Measurements from ENCODE around the gene PSMD5. TPM values are rescaled to one million over a fixed set of nuclear protein-coding genes. Genes with fewer than 3 reads are reported as not detected.
"Not testable (repeated sequence)": the region's sequence is repeated elsewhere in the genome, so short reads cannot be mapped to it uniquely, and the experiment has no call there.

PSMD5 gene
- total and polyA plus RNA-seq, 8 donors, result 14.8 to 39.1 (median 21.2) TPM

DNA sequence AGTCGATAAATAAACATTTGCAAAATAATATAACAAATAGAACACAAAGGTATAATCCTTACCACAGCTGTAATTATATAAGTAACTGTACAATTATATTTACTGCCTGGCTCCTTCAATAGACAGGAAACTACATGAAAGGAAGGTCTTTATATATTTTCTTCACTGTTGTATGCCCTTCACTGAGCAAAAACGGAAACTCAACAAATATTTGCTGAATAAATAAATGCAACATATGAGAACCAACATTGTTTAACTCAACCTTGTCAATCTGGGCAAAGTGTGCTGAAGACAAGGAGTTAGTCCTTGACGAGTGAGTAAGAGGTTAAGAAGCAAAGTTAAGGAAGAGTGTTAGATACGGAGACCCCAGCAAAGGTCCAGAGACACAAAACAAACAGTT is 22.6 kb downstream of the PSMD5 start:
- no peaks in the 10 kb centered on the region for H3K9me3 ChIP-seq
- H3K27me3 ChIP-seq, result no peaks in the 10 kb centered on the region
- H3K4me1 ChIP-seq, result no peaks in the 10 kb centered on the region
- intact Hi-C loops (cut with DNase I; ENCODE audit: low total_unique reads), result no loop called here
- H3K4me3 ChIP-seq, result no peak overlapping the region
- H3K27ac ChIP-seq, result peak overlapping the region in 1 of 5 donors; percentile 17
- DNase-seq, result no peak
- no peak for TF ChIP-seq POLR2A (IDR thresholded peaks at IDR 0.05)
- TF ChIP-seq EP300 (IDR thresholded peaks at IDR 0.05), result no peak
- TF ChIP-seq, protein P1, sequence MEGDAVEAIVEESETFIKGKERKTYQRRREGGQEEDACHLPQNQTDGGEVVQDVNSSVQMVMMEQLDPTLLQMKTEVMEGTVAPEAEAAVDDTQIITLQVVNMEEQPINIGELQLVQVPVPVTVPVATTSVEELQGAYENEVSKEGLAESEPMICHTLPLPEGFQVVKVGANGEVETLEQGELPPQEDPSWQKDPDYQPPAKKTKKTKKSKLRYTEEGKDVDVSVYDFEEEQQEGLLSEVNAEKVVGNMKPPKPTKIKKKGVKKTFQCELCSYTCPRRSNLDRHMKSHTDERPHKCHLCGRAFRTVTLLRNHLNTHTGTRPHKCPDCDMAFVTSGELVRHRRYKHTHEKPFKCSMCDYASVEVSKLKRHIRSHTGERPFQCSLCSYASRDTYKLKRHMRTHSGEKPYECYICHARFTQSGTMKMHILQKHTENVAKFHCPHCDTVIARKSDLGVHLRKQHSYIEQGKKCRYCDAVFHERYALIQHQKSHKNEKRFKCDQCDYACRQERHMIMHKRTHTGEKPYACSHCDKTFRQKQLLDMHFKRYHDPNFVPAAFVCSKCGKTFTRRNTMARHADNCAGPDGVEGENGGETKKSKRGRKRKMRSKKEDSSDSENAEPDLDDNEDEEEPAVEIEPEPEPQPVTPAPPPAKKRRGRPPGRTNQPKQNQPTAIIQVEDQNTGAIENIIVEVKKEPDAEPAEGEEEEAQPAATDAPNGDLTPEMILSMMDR (IDR thresholded peaks at IDR 0.05), result no peak
- TF ChIP-seq POLR2AphosphoS5 (IDR thresholded peaks at IDR 0.05), result no peak
- peaks cover 42 to 100% (median 97%) of the 10 kb centered on the region in 4 donors for H3K36me3 ChIP-seq
- 53 to 67% (median 64%) methylated on average over 4 of the region's 4 CpGs for WGBS, 5 donors

DNA sequence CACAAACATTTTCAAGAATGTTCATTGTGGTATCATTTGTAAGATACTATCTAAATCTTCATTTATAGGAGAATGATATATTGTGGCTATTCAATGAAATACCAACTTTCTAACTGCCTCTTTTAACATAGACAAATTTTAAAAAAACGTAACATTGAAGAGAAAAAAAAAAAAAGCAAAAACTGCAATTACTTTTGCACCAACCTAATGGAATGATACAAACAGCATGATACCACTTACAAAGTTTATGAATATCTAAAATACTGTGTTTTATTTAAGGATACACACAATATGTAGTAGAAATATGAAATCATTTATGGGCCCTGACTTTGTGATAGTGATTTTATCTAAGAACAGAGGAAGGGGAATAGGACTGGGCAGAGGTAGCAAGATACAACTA is 24.1 kb downstream of the PSMD5 start:
- DNase-seq, result no peak
- Histone ChIP-seq H3K36me3 (peaks cover 36 to 90% (median 85%) of the 10 kb centered on the region in 4 donors), H3K9me3 (no peaks in the 10 kb centered on the region), H3K4me3 (no peak overlapping the region), H3K4me1 (no peaks in the 10 kb centered on the region), H3K27ac (no peak overlapping the region), H3K27me3 (no peaks in the 10 kb centered on the region)
- intact Hi-C loops (cut with DNase I; ENCODE audit: low total_unique reads), result no loop called here
- no peak for TF ChIP-seq EP300 (IDR thresholded peaks at IDR 0.05)
- no peak for TF ChIP-seq POLR2A (IDR thresholded peaks at IDR 0.05)
- TF ChIP-seq POLR2AphosphoS5 (IDR thresholded peaks at IDR 0.05), result no peak
- TF ChIP-seq, protein P1 (IDR thresholded peaks at IDR 0.05), result no peak
- 84 to 97% (median 88%) methylated on average over 1 of the region's 1 CpG for WGBS, 5 donors

DNA sequence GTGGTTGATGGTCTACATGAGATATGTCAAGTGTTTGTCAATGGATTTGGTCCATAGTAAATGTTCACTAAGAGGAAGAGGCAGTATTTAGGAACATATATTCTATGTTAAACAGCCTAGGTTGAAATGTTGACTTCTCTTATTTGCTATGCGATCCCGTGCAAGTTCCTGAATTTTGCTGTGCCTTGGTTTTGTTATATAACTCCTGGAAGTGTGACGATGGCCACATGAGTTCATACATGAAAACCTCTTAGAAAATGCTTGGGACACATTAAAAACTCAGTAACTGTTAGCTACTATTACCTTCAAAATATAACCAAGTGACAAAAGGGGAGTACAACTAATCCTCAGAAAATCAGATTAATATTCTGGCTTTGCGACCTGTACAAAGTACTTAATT is 27.6 kb downstream of the PSMD5 start:
- Histone ChIP-seq H3K36me3 (peaks cover 22 to 55% (median 50%) of the 10 kb centered on the region in 4 donors), H3K9me3 (no peaks in the 10 kb centered on the region), H3K27me3 (no peaks in the 10 kb centered on the region), H3K4me1 (no peaks in the 10 kb centered on the region), H3K27ac (no peak overlapping the region), H3K4me3 (no peak overlapping the region)
- no peak for DNase-seq
- 93 to 96% (median 93%) methylated on average over 4 of the region's 4 CpGs for WGBS, 5 donors
- intact Hi-C loops (cut with DNase I; ENCODE audit: low total_unique reads), result no loop called here
- no peak for TF ChIP-seq POLR2AphosphoS5 (IDR thresholded peaks at IDR 0.05)

DNA sequence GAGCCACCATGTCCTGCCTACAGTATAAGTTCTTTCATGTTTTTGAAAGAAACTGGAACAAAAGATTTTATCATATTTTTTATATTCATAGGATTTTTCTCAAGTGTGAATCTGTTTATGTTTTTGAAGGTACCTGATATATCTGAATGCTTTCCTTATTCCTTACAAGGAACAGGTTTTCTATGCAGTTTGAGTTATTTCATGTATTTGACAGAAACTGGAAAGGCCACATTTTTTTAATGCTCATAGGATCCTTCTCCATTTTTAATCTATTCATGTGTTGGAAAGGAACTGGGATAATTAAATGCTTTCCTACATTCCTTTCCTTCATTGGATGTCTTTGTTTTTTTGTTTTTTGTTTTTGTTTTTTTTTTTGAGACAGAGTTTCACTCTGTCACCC is 33.8 kb downstream of the PSMD5 start:
- no peaks in the 10 kb centered on the region for H3K36me3 ChIP-seq
- no peak for TF ChIP-seq POLR2A (IDR thresholded peaks at IDR 0.05)
- H3K9me3 ChIP-seq, result peaks cover 0 to 49% (median 31%) of the 10 kb centered on the region in 4 donors
- H3K4me3 ChIP-seq, result no peak overlapping the region
- intact Hi-C loops (cut with DNase I; ENCODE audit: low total_unique reads), result no loop called here
- no peak for DNase-seq
- no peaks in the 10 kb centered on the region for H3K27me3 ChIP-seq
- no peaks in the 10 kb centered on the region for H3K4me1 ChIP-seq
- no peak overlapping the region for H3K27ac ChIP-seq

DNA sequence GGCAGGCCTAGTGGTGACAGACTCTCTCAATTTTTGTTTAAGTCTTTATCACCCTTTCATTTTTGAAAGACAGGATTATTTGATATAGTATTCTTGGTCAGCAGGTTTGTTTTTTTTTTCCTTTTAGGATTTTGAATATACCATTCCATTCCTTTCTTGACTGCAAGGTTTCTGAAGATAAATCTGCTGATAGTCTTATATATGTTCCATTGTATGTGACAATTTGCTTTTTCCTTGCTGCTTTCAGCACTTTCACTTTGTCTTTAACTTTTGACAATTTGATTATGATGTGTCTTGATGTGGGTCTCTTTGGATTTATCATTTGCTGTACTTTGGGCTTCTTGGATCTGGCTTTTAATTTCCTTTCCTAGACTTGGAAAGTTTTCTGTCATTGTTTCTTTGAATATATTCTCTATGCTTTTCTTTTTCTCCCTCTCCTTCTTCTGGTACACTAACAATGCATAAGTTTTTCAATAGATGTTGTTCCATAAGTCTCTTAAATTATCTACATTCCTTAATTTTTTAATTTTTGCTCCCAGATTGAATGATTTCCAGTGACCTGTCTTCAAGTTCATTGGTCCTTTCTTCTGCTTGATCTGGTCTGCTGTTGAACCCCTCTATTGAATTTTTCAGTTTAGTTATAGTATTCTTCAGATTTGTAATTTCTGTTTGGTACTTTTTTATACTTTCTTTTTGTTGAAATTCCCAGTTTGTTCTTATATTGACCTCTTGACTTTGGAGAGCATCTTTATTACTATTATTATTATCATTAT is 34.9 kb downstream of the PSMD5 start:
- Histone ChIP-seq H3K9me3 (peaks cover 0 to 49% (median 31%) of the 10 kb centered on the region in 4 donors), H3K27me3 (no peaks in the 10 kb centered on the region), H3K4me3 (no peak overlapping the region), H3K4me1 (no peaks in the 10 kb centered on the region), H3K36me3 (no peaks in the 10 kb centered on the region), H3K27ac (no peak overlapping the region)
- no peak for DNase-seq
- intact Hi-C loops (cut with DNase I; ENCODE audit: low total_unique reads), result no loop called here
- TF ChIP-seq EP300 (IDR thresholded peaks at IDR 0.05) (no peak), POLR2AphosphoS5 (IDR thresholded peaks at IDR 0.05) (no peak), POLR2A (IDR thresholded peaks at IDR 0.05) (no peak)
- TF ChIP-seq, protein P1 (IDR thresholded peaks at IDR 0.05), result no peak

DNA sequence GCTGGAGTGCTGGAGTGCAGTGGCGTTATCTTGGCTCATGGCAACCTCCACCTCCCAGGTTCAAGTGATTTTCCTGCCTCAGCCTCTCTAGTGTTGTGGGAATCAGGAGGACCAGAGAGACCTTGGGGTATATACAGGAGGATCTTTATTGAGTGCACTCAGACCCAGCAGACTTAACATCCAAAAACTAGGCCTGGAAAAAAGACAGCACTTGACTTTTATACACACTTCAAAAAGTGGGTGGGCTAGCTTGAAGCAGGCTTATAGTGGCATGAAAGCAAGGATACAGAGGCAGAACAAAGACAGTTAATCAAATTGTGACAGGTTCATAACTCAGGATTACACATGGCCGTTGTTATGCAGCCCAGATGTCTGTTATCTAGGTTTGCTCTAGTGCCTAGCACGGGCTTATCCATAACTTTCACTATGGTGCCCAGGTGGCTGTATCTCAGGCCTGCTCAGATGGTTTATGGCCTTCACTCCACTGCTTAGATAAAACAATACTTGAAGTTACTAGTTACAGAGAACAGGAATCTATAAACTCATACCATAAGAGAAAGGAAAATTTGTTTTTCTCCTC is 37.8 kb downstream of the PSMD5 start:
- DNase-seq; H3K27me3 ChIP-seq; H3K4me1 ChIP-seq; H3K27ac ChIP-seq; H3K36me3 ChIP-seq; intact Hi-C loops (cut with DNase I; ENCODE audit: low total_unique reads); H3K4me3 ChIP-seq: not testable (repeated sequence)
- 80 to 86% (median 84%) methylated on average over 3 of the region's 3 CpGs for WGBS, 5 donors
- H3K9me3 ChIP-seq, result peaks cover 0 to 49% (median 31%) of the 10 kb centered on the region in 4 donors
